HCT116 (cell line): ENCODE results near the gene SLC6A19.

Experiments used
- EZH2 ChIP-seq: fragments of 200-600 bp; sonication (generic); IDR thresholded peaks from 2 replicates; pipeline ENCODE4 v1.6.1; 2017; ENCODE audit warnings: antibody characterized with exemption, mixed run types
- POLR2AphosphoS5 ChIP-seq: IDR thresholded peaks from 2 replicates; pipeline ENCODE4 v1.6.1; 2011; ENCODE audit warnings: mild to moderate bottlenecking, low read depth, low read length, moderate library complexity
- RAD21 ChIP-seq: IDR thresholded peaks from 2 replicates; pipeline ENCODE4 v1.6.1; 2012; ENCODE audit warnings: low read depth, mild to moderate bottlenecking
- YY1 ChIP-seq: IDR thresholded peaks from 2 replicates; pipeline ENCODE4 v1.6.1; 2011; ENCODE audit warnings: low read length, low read depth, moderate library complexity, mild to moderate bottlenecking; ENCODE audit not compliant: insufficient replicate concordance; ENCODE audit errors: extremely low read depth
- TF ChIP-seq, protein P1 (sequence below), 3 experiments: fragments of 200-600 bp in 1 of 3; sonication (generic) in 1 of 3; IDR thresholded peaks in 2 of 3; conservative IDR thresholded peaks in 1 of 3; 2 replicates each; pipeline ENCODE4 v1.5.1; 2012 to 2017; ENCODE audit warnings: low read depth in 2 of 3, low read length in 2 of 3, antibody characterized with exemption in 1 of 3, borderline replicate concordance in 1 of 3, control low read depth in 1 of 3, mild to moderate bottlenecking in 1 of 3, mixed read lengths in 1 of 3, mixed run types in 1 of 3, moderate library complexity in 1 of 3; ENCODE audit not compliant: insufficient read depth in 1 of 3

DNA sequence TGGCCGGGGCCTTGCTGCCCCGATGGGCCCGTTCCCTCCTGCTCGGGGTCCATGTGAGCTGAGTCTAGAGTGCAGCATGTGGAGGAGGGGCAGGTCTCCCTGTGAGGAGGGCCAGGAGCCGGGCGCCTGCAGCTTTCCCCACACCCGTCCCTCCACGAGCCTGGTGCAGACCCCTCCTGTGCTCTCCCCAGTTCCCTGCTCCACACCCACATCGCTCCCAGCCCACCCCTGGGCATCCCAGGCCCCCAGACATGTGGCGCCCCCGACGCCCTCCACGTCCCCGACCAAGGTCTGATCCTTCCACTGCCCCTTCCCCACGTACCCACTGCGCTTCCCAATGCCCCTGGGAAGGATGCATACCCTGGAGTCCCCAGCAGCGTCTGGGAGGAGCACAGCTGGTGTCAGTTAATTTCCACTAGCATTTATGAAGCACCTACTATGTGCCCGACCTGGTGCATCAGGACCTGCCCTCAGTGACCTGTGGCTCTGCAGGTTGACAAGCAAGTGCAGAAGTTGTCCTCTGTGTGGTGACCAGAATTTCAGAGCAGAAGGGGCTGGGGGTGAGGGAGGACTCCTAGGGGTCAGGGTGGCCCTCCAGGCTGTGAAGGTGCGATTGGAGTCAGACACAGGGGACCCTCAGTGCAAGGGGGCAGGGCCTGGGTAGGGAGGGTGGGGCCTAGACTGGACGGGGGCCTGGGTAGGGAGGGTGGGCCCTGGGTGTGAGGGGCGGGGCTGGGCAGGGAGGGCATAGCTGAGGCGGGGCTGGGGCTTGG, 13.0 kb downstream of the SLC6A19 start:
- no peak for TF ChIP-seq EZH2
- TF ChIP-seq POLR2AphosphoS5, result no peak
- TF ChIP-seq, protein P1, sequence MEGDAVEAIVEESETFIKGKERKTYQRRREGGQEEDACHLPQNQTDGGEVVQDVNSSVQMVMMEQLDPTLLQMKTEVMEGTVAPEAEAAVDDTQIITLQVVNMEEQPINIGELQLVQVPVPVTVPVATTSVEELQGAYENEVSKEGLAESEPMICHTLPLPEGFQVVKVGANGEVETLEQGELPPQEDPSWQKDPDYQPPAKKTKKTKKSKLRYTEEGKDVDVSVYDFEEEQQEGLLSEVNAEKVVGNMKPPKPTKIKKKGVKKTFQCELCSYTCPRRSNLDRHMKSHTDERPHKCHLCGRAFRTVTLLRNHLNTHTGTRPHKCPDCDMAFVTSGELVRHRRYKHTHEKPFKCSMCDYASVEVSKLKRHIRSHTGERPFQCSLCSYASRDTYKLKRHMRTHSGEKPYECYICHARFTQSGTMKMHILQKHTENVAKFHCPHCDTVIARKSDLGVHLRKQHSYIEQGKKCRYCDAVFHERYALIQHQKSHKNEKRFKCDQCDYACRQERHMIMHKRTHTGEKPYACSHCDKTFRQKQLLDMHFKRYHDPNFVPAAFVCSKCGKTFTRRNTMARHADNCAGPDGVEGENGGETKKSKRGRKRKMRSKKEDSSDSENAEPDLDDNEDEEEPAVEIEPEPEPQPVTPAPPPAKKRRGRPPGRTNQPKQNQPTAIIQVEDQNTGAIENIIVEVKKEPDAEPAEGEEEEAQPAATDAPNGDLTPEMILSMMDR (IDR thresholded peaks at IDR 0.05 in 2 of 3, conservative IDR thresholded peaks at IDR 0.05 in 1 of 3; ENCODE audit: borderline replicate concordance in 1 of 3, insufficient read depth in 1 of 3, low read depth in 2 of 3, low read length in 2 of 3), result no peak
- no peak for TF ChIP-seq RAD21
- no peak for TF ChIP-seq YY1
